HepG2 (cell line): Measurements from ENCODE around the gene AKAP12. TPM values are rescaled to one million over a fixed set of nuclear protein-coding genes. Genes with fewer than 3 reads are reported as not detected.

ENCODE experiments used
- EZH2 ChIP-seq: conservative IDR thresholded peaks from 2 replicates; pipeline ENCODE4 v1.6.1; 2012; ENCODE audit warnings: mild to moderate bottlenecking, low read depth, low read length, moderate library complexity
- HOXA5 ChIP-seq: sonication (generic); formaldehyde crosslinking; IDR thresholded peaks from 2 replicates; pipeline ENCODE4 v1.4.0; 2020; ENCODE audit warnings: missing genetic modification reagents
- POLR2A ChIP-seq, 2 experiments: IDR thresholded peaks; 2 replicates each; pipeline ENCODE4 v1.6.1; 2011; ENCODE audit warnings: low read depth in 2 of 2, low read length in 2 of 2, mild to moderate bottlenecking in 1 of 2, moderate library complexity in 1 of 2; ENCODE audit not compliant: insufficient read depth in 1 of 2
- SETDB1 ChIP-seq: sonication (generic); formaldehyde crosslinking; IDR thresholded peaks from 2 replicates; pipeline ENCODE4 v1.5.1; 2020; ENCODE audit warnings: missing genetic modification reagents, mild to moderate bottlenecking, borderline replicate concordance
- SMAD9 ChIP-seq: sonication (generic); formaldehyde crosslinking; IDR thresholded peaks from 2 replicates; pipeline ENCODE4 v1.5.1; 2020; ENCODE audit warnings: mild to moderate bottlenecking, missing genetic modification reagents
- ZNF407 ChIP-seq: sonication (generic); formaldehyde crosslinking; IDR thresholded peaks from one replicate; pipeline ENCODE4 v1.5.1; 2020; ENCODE audit warnings: mild to moderate bottlenecking, missing genetic modification reagents; ENCODE audit errors: not compliant biosample characterization
- ZNF564 ChIP-seq: sonication (generic); formaldehyde crosslinking; IDR thresholded peaks from 2 replicates; pipeline ENCODE4 v1.8.1; 2023; ENCODE audit warnings: mild to moderate bottlenecking, missing genetic modification reagents
- ZNF784 ChIP-seq: sonication (generic); formaldehyde crosslinking; IDR thresholded peaks from 2 replicates; pipeline ENCODE4 v1.5.1; 2020; ENCODE audit warnings: missing genetic modification reagents, mild to moderate bottlenecking, borderline replicate concordance
- ZSCAN25 ChIP-seq: sonication (generic); formaldehyde crosslinking; IDR thresholded peaks from 2 replicates; pipeline ENCODE4 v1.8.0; 2022; ENCODE audit warnings: mild to moderate bottlenecking, missing genetic modification reagents
- polyA plus RNA-seq, 8 experiments: library from polyadenylated mRNA; depleted of rRNA in 3 of 8; stranded (reverse) in 7 of 8; unstranded in 1 of 8; fragments of >200 nt; fragmentation: Illumina TruSeq in 4 of 8; extraction: Trizol in 4 of 8; gene quantifications; 2 replicates each; pipeline versions ENCODE4 v1.2.1 to v1.2.3, GENCODE V29; 2011 to 2016; ENCODE audit warnings: low read depth in 4 of 8, missing spikeins in 1 of 8, mixed read lengths in 1 of 8; ENCODE audit not compliant: insufficient read depth in 1 of 8
- total RNA-seq, 5 experiments: library from RNA; depleted of rRNA; stranded (reverse); fragments of >200 nt; fragmentation: Illumina TruSeq; extraction: Trizol; gene quantifications; 2 replicates each; pipeline ENCODE4 v1.2.3, GENCODE V29; 2016; ENCODE audit warnings: low read depth in 1 of 5
- TF ChIP-seq, protein P1 (sequence below): sonication (generic); formaldehyde crosslinking; IDR thresholded peaks from 2 replicates; pipeline ENCODE4 v1.4.0; 2020; ENCODE audit warnings: missing genetic modification reagents, borderline replicate concordance
- TF ChIP-seq, protein P2 (sequence below): sonication (generic); formaldehyde crosslinking; IDR thresholded peaks from 2 replicates; pipeline ENCODE4 v1.4.0; 2020; ENCODE audit warnings: missing genetic modification reagents, mild to moderate bottlenecking, borderline replicate concordance

The AKAP12 gene
- total and polyA plus RNA-seq, 2 of the 13 experiments (the other 11 are each of a cell fraction or from before 2014, with no cell fraction given) = 10.6 to 19.0 TPM

GRCh38 chr6:151391471-151392413, 152.0 kb downstream of the AKAP12 start, which contains the start of gene ZBTB2 (continued):
- TF ChIP-seq, protein P1, sequence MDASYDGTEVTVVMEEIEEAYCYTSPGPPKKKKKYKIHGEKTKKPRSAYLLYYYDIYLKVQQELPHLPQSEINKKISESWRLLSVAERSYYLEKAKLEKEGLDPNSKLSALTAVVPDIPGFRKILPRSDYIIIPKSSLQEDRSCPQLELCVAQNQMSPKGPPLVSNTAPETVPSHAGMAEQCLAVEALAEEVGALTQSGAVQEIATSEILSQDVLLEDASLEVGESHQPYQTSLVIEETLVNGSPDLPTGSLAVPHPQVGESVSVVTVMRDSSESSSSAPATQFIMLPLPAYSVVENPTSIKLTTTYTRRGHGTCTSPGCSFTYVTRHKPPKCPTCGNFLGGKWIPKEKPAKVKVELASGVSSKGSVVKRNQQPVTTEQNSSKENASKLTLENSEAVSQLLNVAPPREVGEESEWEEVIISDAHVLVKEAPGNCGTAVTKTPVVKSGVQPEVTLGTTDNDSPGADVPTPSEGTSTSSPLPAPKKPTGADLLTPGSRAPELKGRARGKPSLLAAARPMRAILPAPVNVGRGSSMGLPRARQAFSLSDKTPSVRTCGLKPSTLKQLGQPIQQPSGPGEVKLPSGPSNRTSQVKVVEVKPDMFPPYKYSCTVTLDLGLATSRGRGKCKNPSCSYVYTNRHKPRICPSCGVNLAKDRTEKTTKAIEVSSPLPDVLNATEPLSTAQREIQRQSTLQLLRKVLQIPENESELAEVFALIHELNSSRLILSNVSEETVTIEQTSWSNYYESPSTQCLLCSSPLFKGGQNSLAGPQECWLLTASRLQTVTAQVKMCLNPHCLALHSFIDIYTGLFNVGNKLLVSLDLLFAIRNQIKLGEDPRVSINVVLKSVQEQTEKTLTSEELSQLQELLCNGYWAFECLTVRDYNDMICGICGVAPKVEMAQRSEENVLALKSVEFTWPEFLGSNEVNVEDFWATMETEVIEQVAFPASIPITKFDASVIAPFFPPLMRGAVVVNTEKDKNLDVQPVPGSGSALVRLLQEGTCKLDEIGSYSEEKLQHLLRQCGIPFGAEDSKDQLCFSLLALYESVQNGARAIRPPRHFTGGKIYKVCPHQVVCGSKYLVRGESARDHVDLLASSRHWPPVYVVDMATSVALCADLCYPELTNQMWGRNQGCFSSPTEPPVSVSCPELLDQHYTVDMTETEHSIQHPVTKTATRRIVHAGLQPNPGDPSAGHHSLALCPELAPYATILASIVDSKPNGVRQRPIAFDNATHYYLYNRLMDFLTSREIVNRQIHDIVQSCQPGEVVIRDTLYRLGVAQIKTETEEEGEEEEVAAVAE (CRISPR knock-in tag) = no peak
- TF ChIP-seq ZNF407 (CRISPR knock-in tag) (no peak), ZSCAN25 (no peak), SETDB1 (CRISPR knock-in tag) (no peak), ZNF784 (CRISPR knock-in tag) (no peak; the same call in 1 of the 2 replicates), POLR2A (IDR thresholded peaks at IDR 0.05; ENCODE audit: insufficient read depth in 1 of 2, low read depth in 2 of 2, low read length in 2 of 2) (peak; percentile 48 to 52; a peak in 3 of 4 replicates), EZH2 (no peak), ZNF564 (CRISPR knock-in tag) (no peak), HOXA5 (CRISPR knock-in tag) (no peak), SMAD9 (no peak)
- TF ChIP-seq, protein P2, sequence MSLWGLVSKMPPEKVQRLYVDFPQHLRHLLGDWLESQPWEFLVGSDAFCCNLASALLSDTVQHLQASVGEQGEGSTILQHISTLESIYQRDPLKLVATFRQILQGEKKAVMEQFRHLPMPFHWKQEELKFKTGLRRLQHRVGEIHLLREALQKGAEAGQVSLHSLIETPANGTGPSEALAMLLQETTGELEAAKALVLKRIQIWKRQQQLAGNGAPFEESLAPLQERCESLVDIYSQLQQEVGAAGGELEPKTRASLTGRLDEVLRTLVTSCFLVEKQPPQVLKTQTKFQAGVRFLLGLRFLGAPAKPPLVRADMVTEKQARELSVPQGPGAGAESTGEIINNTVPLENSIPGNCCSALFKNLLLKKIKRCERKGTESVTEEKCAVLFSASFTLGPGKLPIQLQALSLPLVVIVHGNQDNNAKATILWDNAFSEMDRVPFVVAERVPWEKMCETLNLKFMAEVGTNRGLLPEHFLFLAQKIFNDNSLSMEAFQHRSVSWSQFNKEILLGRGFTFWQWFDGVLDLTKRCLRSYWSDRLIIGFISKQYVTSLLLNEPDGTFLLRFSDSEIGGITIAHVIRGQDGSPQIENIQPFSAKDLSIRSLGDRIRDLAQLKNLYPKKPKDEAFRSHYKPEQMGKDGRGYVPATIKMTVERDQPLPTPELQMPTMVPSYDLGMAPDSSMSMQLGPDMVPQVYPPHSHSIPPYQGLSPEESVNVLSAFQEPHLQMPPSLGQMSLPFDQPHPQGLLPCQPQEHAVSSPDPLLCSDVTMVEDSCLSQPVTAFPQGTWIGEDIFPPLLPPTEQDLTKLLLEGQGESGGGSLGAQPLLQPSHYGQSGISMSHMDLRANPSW (CRISPR knock-in tag) = no peak
